ENCODE measurements around the gene MCAT.

- TF ChIP-seq CTCF (IDR thresholded peaks at IDR 0.05; ENCODE audit: insufficient read depth, low read length) (no peak), POLR2AphosphoS5 (IDR thresholded peaks at IDR 0.05; ENCODE audit: low read depth) (no peak), REST (IDR thresholded peaks at IDR 0.05; ENCODE audit: insufficient replicate concordance, low read depth) (no peak)
Measured at GRCh38 chr22:43148581-43148980, 5.4 kb upstream of the MCAT start.

All from HL-60 (cell line).